Mesendoderm (in vitro differentiated cells): Measurements from ENCODE around the gene SRMS.

Source experiments
- DNase-seq: peaks from one replicate; pipeline ENCODE4 v3.0.0; 2013
- H2AK5ac ChIP-seq: 2 replicates; pipeline ENCODE4 v1.6.1; 2013; ENCODE audit warnings: low read length, inconsistent platforms
- H2BK120ac ChIP-seq: 2 replicates; pipeline ENCODE4 v1.6.1; 2013; ENCODE audit warnings: low read depth, mild to moderate bottlenecking, low read length, moderate library complexity, mixed read lengths
- H2BK15ac ChIP-seq: replicated peaks from 2 replicates; pipeline ENCODE4 v1.6.1; 2013; ENCODE audit warnings: low read depth, mild to moderate bottlenecking, moderate library complexity
- H2BK5ac ChIP-seq: 2 replicates; pipeline ENCODE4 v1.6.1; 2013; ENCODE audit warnings: low read length, inconsistent platforms
- H3K18ac ChIP-seq: 2 replicates; pipeline ENCODE4 v1.6.1; 2013; ENCODE audit warnings: mild to moderate bottlenecking, low read length, mixed read lengths
- H3K23ac ChIP-seq: one replicate; pipeline ENCODE4 v1.6.1; 2013; ENCODE audit warnings: low read length
- H3K27ac ChIP-seq: 2 replicates; pipeline ENCODE4 v1.5.1; 2013; ENCODE audit warnings: low read depth, mild to moderate bottlenecking, inconsistent platforms, low read length, moderate library complexity
- H3K27me3 ChIP-seq: 2 replicates; pipeline ENCODE4 v1.6.1; 2013; ENCODE audit warnings: low read length, control low read depth, mild to moderate bottlenecking, inconsistent platforms; ENCODE audit not compliant: insufficient read depth, poor library complexity
- H3K36me3 ChIP-seq: 2 replicates; pipeline ENCODE4 v1.6.1; 2013; ENCODE audit warnings: low read length, inconsistent platforms; ENCODE audit not compliant: control insufficient read depth, insufficient read depth
- H3K4ac ChIP-seq: one replicate; pipeline ENCODE4 v1.6.1; 2013; ENCODE audit warnings: low read depth, mild to moderate bottlenecking, low read length, moderate library complexity
- H3K4me1 ChIP-seq: 2 replicates; pipeline ENCODE4 v1.6.1; 2013; ENCODE audit warnings: low read depth, low read length, inconsistent platforms; ENCODE audit not compliant: control insufficient read depth
- H3K4me2 ChIP-seq: 2 replicates; pipeline ENCODE4 v1.6.1; 2013; ENCODE audit warnings: low read length
- H3K4me3 ChIP-seq: 2 replicates; pipeline ENCODE4 v1.5.1; 2013; ENCODE audit warnings: mild to moderate bottlenecking, low read length
- H3K56ac ChIP-seq: one replicate; pipeline ENCODE4 v1.6.1; 2013; ENCODE audit warnings: low read length
- H3K79me1 ChIP-seq: 2 replicates; pipeline ENCODE4 v1.6.1; 2013; ENCODE audit warnings: low read length, inconsistent platforms
- H3K79me2 ChIP-seq: 2 replicates; pipeline ENCODE4 v1.6.1; 2013; ENCODE audit warnings: mild to moderate bottlenecking, low read length; ENCODE audit not compliant: control insufficient read depth, insufficient read depth
- H3K9ac ChIP-seq: 2 replicates; pipeline ENCODE4 v1.6.1; 2013; ENCODE audit warnings: low read length, inconsistent platforms
- H4K5ac ChIP-seq: one replicate; pipeline ENCODE4 v1.6.1; 2013; ENCODE audit warnings: low read length
- H4K8ac ChIP-seq: one replicate; pipeline ENCODE4 v1.6.1; 2013; ENCODE audit warnings: low read depth, mild to moderate bottlenecking, control low read depth, low read length, moderate library complexity
- WGBS: extraction: QIAGEN DNeasy Blood & Tissue Kit; methylation state at CpG from one replicate; pipeline ENCODE4 v1.1.7; 2013; ENCODE audit warnings: low lambda C conversion rate, missing lambda C conversion rate; ENCODE audit not compliant: insufficient coverage; ENCODE audit errors: extremely low coverage; 5-methylcytosine and 5-hydroxymethylcytosine counted together

SRMS gene

GRCh38 chr20:63542031-63542559 lies 5.5 kb downstream of the SRMS start:
- Histone ChIP-seq H3K18ac (no peak overlapping the region), H3K9ac (no peak overlapping the region)
- no peak for DNase-seq

GRCh38 chr20:63541371-63541770 lies 6.2 kb downstream of the SRMS start:
- Histone ChIP-seq H3K4ac (no peak overlapping the region), H2AK5ac (no peak overlapping the region), H3K36me3 (no peaks in the 10 kb centered on the region), H3K27ac (no peak overlapping the region), H3K56ac (no peak overlapping the region), H3K4me2 (no peak overlapping the region), H3K4me3 (no peak overlapping the region), H3K9ac (no peak overlapping the region), H3K23ac (no peak overlapping the region), H2BK15ac (no peak overlapping the region), H3K27me3 (no peaks in the 10 kb centered on the region), H4K8ac (no peak overlapping the region), H3K79me1 (no peaks in the 10 kb centered on the region), H3K4me1 (no peaks in the 10 kb centered on the region), H4K5ac (no peak overlapping the region), H3K18ac (no peak overlapping the region), H3K79me2 (no peaks in the 10 kb centered on the region), H2BK120ac (no peak overlapping the region), H2BK5ac (no peak overlapping the region)
- WGBS = no CpG with 5 or more reads among the region's 28 CpGs
- no peak for DNase-seq

More at GRCh38 chr20:63542031-63542559, 5.5 kb downstream of the SRMS start:
- Histone ChIP-seq H3K4me2 (no peak overlapping the region), H3K79me2 (no peaks in the 10 kb centered on the region), H2BK5ac (no peak overlapping the region), H3K23ac (no peak overlapping the region), H3K4me3 (no peak overlapping the region), H3K79me1 (no peaks in the 10 kb centered on the region), H3K27me3 (no peaks in the 10 kb centered on the region), H2BK15ac (no peak overlapping the region), H4K5ac (no peak overlapping the region), H4K8ac (no peak overlapping the region), H3K4me1 (no peaks in the 10 kb centered on the region), H2BK120ac (no peak overlapping the region), H3K4ac (no peak overlapping the region), H2AK5ac (no peak overlapping the region), H3K36me3 (no peaks in the 10 kb centered on the region), H3K27ac (no peak overlapping the region), H3K56ac (no peak overlapping the region)
- WGBS = no CpG with 5 or more reads among the region's 36 CpGs

- no peak overlapping the region for H4K5ac ChIP-seq
- H3K79me2 ChIP-seq = no peaks in the 10 kb centered on the region
- no peak overlapping the region for H2BK120ac ChIP-seq
- no peak overlapping the region for H4K8ac ChIP-seq
- H3K79me1 ChIP-seq = no peaks in the 10 kb centered on the region
- H3K9ac ChIP-seq = no peak overlapping the region
- H3K27ac ChIP-seq = no peak overlapping the region
- H3K4me3 ChIP-seq = no peak overlapping the region
- no peak overlapping the region for H3K4me2 ChIP-seq
- no peaks in the 10 kb centered on the region for H3K4me1 ChIP-seq
- DNase-seq = no peak
- H3K18ac ChIP-seq = no peak overlapping the region
- no peaks in the 10 kb centered on the region for H3K27me3 ChIP-seq
- no CpG with 5 or more reads among the region's 49 CpGs for WGBS
- H2BK15ac ChIP-seq = no peak overlapping the region
- no peak overlapping the region for H2AK5ac ChIP-seq
- no peak overlapping the region for H2BK5ac ChIP-seq
- no peak overlapping the region for H3K23ac ChIP-seq
- peak overlapping the region; percentile 42 for H3K56ac ChIP-seq
- H3K4ac ChIP-seq = no peak overlapping the region
- no peaks in the 10 kb centered on the region for H3K36me3 ChIP-seq
Observed at GRCh38 chr20:63540417-63541186, 6.9 kb downstream of the SRMS start.

GRCh38 chr20:63539441-63540370 lies 7.8 kb downstream of the SRMS start:
- H3K4me3 ChIP-seq = no peak overlapping the region
- H3K23ac ChIP-seq = no peak overlapping the region
- no peak overlapping the region for H3K9ac ChIP-seq
- H3K27me3 ChIP-seq = no peaks in the 10 kb centered on the region
- no peaks in the 10 kb centered on the region for H3K79me2 ChIP-seq
- H3K4me1 ChIP-seq = no peaks in the 10 kb centered on the region
- DNase-seq = no peak
- WGBS = no CpG with 5 or more reads among the region's 29 CpGs
- H3K36me3 ChIP-seq = no peaks in the 10 kb centered on the region
- H3K18ac ChIP-seq = no peak overlapping the region
- no peak overlapping the region for H3K4me2 ChIP-seq
- no peak overlapping the region for H3K27ac ChIP-seq
- H3K56ac ChIP-seq = no peak overlapping the region
- no peak overlapping the region for H2BK15ac ChIP-seq
- H3K79me1 ChIP-seq = no peaks in the 10 kb centered on the region
- no peak overlapping the region for H2BK5ac ChIP-seq
- no peak overlapping the region for H4K5ac ChIP-seq
- no peak overlapping the region for H4K8ac ChIP-seq
- no peak overlapping the region for H2AK5ac ChIP-seq
- H2BK120ac ChIP-seq = no peak overlapping the region
- H3K4ac ChIP-seq = no peak overlapping the region

GRCh38 chr20:63539092-63539430 lies 8.5 kb downstream of the SRMS start:
- H3K27ac ChIP-seq = no peak overlapping the region
- H3K36me3 ChIP-seq = no peaks in the 10 kb centered on the region
- H3K4me1 ChIP-seq = no peaks in the 10 kb centered on the region
- no peak overlapping the region for H4K8ac ChIP-seq
- H2BK5ac ChIP-seq = no peak overlapping the region
- H2AK5ac ChIP-seq = no peak overlapping the region
- H3K4me3 ChIP-seq = no peak overlapping the region
- H2BK15ac ChIP-seq = no peak overlapping the region
- no peak for DNase-seq
- H4K5ac ChIP-seq = no peak overlapping the region
- no peak overlapping the region for H3K23ac ChIP-seq
- no peak overlapping the region for H3K4me2 ChIP-seq
- H3K4ac ChIP-seq = no peak overlapping the region
- no peaks in the 10 kb centered on the region for H3K79me1 ChIP-seq
- no CpG with 5 or more reads among the region's 12 CpGs for WGBS
- no peaks in the 10 kb centered on the region for H3K79me2 ChIP-seq
- no peak overlapping the region for H3K9ac ChIP-seq
- no peaks in the 10 kb centered on the region for H3K27me3 ChIP-seq
- H3K18ac ChIP-seq = no peak overlapping the region
- no peak overlapping the region for H3K56ac ChIP-seq
- H2BK120ac ChIP-seq = no peak overlapping the region
